HEK293 (cell line): ENCODE data around the gene CDC42EP1.

Source experiments
- KLF9 ChIP-seq: fragments of 450-650 bp; formaldehyde crosslinking; IDR thresholded peaks from 2 replicates; pipeline ENCODE4 v1.5.1; 2016; ENCODE audit warnings: missing biosample characterization, missing genetic modification characterization, low read depth
- TF ChIP-seq, protein P1 (sequence below): fragments of 450-650 bp; formaldehyde crosslinking; IDR thresholded peaks from 2 replicates; pipeline ENCODE4 v1.5.1; 2016; ENCODE audit warnings: missing biosample characterization, missing genetic modification characterization

- TF ChIP-seq KLF9 (tag by site-specific recombination), result no peak
- TF ChIP-seq, protein P1, sequence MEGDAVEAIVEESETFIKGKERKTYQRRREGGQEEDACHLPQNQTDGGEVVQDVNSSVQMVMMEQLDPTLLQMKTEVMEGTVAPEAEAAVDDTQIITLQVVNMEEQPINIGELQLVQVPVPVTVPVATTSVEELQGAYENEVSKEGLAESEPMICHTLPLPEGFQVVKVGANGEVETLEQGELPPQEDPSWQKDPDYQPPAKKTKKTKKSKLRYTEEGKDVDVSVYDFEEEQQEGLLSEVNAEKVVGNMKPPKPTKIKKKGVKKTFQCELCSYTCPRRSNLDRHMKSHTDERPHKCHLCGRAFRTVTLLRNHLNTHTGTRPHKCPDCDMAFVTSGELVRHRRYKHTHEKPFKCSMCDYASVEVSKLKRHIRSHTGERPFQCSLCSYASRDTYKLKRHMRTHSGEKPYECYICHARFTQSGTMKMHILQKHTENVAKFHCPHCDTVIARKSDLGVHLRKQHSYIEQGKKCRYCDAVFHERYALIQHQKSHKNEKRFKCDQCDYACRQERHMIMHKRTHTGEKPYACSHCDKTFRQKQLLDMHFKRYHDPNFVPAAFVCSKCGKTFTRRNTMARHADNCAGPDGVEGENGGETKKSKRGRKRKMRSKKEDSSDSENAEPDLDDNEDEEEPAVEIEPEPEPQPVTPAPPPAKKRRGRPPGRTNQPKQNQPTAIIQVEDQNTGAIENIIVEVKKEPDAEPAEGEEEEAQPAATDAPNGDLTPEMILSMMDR (tag by site-specific recombination), result no peak
These were observed 5.5 kb downstream of the CDC42EP1 start for GRCh38 chr22:37565830-37566229.
